Measurements from ENCODE around the gene FAM124B.
"Not testable (repeated sequence)": the region's sequence is repeated elsewhere in the genome, so short reads cannot be mapped to it uniquely, and the experiment has no call there.

FAM124B gene

DNA sequence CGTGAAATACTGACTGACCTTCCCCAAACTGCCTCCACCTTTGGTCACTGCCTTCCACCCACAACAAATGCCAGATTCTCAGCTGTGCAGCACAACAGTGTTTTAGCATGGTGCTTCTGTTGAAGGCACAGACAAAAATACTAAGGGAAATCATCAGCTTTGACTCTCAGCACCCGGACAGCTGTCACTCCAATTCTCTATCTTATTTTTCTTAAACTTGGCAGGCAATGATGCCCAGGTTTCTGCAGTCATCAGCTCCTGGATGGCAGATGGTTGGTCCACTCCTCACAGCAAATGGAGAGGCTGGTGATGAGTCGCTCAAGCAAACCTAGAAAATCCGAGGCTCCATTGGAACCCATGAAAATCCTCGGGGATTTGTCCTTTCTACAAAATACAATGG is 2.9 kb upstream of the FAM124B start:
- FAIRE-seq, result no peak

DNA sequence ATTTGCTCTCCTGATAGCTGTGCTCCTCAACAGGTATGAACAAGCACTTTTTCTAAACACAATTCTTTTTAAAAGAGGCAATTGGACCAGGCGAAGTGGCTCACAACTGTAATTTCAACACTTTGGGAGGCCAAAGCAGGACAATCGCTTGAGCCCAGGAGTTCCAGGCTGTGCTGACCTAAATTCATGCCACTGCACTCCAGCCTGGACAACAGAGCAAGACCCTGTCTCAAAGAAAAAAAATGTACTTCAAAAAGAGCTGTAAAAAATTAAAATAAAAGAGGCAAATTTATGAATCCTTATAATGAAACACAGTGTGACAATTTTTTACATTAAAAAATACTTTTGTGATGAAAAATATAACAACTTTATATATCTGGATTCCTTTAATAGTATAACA is 1.8 kb upstream of the FAM124B start:
- FAIRE-seq, result no peak

More for the DNA sequence above, 2.9 kb upstream of the FAM124B start:
- no peak for TF ChIP-seq POLR2A (IDR thresholded peaks at IDR 0.05; ENCODE audit: low read depth, low read length)
- no peak for DNase-seq (ENCODE audit: insufficient read length, low spot score)

DNA sequence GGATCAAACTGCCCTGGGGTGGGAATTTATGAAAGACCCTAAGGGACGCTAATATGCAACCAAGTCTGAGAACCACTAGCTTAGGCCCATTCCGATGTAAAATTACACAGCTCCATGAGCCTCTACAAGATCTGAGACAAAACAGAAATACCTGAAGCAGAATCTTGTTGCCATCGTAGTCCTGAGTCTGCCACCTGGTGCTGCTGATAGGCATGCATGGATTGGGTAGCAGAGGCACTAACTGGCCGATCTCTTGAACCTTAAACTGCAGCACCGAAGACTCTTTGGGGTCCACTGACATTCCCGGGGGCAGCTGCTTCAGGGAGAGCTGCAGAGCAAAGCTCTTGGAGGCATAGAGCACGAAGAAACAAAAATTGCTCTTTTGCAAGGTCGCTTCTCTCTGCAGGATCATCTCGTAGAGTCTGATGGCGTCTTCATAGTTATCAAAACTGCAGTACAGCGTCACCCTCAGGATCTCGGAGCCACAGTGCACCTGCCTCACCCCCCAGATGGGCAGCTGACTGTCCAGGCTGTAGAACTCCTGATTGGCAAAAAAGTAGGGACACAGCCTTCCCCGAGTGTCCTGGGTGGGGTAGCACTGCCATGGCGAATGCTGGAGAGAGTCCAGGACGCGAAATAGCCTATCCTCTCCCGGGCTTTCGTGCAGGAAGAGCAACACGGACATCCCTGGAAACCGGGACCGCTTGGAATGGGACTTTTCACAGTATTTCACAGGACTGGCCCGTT is 848 bp downstream of the FAM124B start:
- DNase-seq (ENCODE audit: insufficient read length, low spot score) (no peak), FAIRE-seq (no peak)
- no peak for TF ChIP-seq POLR2A (IDR thresholded peaks at IDR 0.05; ENCODE audit: low read depth, low read length)

More for the DNA sequence above, 1.8 kb upstream of the FAM124B start:
- DNase-seq (ENCODE audit: insufficient read length, low spot score), result no peak
- no peak for TF ChIP-seq POLR2A (IDR thresholded peaks at IDR 0.05; ENCODE audit: low read depth, low read length)

DNA sequence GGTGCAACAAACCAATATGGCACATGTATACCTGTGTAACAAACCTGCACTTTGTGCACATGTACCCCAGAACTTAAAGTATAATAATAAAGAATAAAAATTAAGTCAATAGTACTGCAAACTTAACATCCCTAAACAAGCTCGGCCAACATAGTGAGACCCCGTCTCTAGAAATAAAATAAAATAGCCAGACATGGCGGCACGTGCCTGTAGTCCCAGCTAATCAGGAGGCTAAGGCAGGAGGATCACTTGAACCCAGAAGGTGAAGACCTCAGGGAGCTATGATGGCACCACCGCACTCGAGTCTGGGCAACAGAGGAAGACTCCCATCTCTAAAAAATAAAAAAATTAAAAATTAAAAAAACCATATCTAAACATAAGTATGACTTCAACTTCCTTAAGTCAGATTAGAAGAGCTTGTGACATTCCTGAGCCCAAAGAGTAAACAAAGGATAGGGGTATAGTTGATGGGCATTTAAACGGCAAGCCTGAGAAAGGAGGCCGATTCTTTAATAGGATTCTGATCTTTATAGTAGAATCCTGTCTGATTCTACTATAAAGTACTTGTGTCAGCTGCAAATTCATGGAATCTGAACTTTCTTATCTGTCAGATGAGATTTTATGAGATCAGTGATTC is 1.6 kb downstream of the FAM124B start:
- no peak for DNase-seq (ENCODE audit: insufficient read length, low spot score)
- FAIRE-seq, result no peak
- no peak for TF ChIP-seq POLR2A (IDR thresholded peaks at IDR 0.05; ENCODE audit: low read depth, low read length)

DNA sequence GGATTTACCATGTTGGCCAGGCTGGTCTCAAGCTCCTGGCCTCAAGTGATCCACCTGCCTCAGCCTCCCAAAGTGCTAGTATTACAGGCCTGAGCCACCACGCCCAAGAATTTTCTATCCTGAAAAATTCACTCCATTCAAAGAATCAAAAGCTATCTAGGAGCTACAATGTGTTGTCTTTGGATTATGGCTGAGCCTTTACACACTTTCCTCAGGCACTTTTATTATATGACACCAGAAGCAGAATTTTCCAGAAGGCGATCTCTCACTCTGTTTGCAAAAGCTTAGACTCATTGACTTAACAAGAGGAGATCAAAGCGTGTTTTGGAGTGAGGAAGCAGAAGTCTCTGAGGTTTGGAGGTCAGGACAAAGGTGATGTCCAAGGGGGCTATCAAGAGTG is 3.6 kb downstream of the FAM124B start:
- TF ChIP-seq POLR2A (IDR thresholded peaks at IDR 0.05; ENCODE audit: low read depth, low read length), result no peak
- DNase-seq (ENCODE audit: insufficient read length, low spot score) (no peak), FAIRE-seq (no peak)

DNA sequence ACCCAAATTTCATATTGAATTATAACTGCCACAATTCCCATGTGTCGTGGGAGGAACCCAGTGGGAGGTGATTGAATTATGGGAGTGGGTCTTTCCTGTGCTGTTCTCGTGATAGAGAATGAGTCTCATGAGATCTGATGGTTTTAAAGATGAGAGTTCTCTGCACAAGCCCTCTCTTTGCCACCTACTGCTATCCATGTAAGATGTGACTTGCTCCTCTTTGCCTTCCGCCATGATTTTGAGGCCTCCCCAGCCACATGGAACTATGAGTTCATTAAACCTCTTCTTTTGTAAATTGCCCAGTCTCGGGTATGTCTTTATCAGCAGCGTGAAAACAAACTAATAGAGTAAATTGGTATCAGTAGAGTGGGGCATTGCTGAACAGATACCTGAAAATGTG is 4.8 kb downstream of the FAM124B start:
- FAIRE-seq; DNase-seq (ENCODE audit: insufficient read length, low spot score): not testable (repeated sequence)

DNA sequence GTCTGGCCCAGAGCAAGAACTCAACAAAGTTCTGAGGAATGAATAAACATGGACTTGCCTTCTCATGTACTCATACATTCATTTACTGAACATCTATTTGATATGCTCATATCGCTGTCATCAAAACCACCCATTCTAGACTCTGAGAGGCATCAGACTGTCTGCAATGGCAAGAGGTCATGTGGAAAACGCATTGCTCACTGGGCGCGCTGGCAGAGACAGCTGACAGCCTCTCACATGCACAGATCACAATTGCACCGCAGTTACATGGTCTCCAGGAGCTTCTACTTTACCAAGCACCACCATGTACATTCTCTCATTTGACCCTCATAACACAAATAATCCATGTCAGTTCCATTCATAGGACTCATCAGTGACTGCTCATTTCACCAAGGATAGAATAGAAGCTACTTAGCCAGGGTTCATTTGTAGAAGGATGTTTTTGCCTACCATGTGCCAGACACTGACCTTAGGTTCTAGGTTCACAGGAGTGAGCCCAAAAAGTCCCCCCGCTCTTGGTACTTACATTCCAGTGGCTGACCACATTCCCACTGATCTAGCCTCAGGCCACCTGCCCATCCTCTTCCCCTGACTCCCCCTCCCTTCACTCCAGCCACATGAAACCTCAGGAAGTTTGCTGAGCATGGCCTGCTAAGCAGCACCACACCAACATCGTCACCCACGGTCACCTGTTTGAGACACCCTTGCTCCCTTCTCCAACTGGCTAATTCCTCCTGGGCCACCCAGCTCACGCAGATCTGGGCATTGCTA is 6.1 kb downstream of the FAM124B start:
- FAIRE-seq (no peak), DNase-seq (ENCODE audit: insufficient read length, low spot score) (no peak)
- no peak for TF ChIP-seq POLR2A (IDR thresholded peaks at IDR 0.05; ENCODE audit: low read depth, low read length)

DNA sequence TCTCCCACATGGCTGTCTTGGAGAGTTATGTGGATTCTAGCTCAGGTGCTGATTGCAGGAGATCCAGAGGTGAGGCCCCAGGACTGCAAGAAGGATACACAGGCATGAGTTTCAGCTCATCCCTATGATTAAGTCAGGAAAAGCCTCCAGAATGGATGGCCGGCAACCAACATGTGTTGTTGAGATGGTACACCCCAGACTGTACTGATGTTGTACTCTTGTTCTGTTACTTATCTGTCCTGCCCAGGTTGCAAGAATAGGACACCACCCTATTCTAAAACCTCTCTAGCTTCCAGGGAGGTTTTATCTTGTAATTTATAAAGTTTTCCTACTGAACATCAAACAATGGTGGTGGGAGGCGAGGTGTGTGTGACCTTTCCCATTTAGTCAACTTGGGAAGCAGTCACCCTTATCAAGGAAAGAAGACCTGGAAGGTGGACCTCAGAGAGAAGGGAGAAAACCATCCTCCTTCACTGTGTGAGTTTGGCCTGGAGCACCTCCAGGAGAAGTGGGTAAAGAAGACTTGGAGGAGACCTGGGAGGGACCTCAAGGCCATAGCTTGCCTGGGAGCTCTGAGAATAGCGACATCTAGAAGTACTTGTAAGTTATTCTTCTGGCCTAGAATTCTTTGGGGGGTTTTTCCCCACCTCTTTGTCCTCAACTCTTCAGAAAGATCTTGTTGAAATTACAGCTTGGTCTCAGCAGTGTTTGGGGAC is 8.6 kb downstream of the FAM124B start:
- DNase-seq (ENCODE audit: insufficient read length, low spot score) (no peak), FAIRE-seq (no peak)
- TF ChIP-seq POLR2A (IDR thresholded peaks at IDR 0.05; ENCODE audit: low read depth, low read length), result no peak

DNA sequence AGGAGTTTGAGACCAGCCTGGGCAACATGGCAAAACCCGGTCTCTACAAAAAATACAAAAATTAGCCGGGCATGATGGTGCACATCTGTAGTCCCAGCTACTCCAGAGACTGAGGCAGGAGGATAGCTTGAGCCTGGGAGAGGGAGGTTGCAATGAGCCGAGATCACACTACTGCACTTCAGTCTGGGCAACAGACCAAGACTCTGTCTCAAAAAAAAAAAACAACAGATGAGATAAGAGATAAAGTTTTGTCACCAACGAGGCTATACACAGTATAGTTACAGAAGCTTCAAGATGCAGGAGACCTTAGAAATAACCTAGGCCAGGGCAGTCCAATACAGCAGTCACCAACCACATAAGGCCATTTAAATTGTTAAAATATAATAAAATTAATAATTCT is 9.4 kb downstream of the FAM124B start:
- FAIRE-seq (no peak), DNase-seq (ENCODE audit: insufficient read length, low spot score) (no peak)
- no peak for TF ChIP-seq POLR2A (IDR thresholded peaks at IDR 0.05; ENCODE audit: low read depth, low read length)

DNA sequence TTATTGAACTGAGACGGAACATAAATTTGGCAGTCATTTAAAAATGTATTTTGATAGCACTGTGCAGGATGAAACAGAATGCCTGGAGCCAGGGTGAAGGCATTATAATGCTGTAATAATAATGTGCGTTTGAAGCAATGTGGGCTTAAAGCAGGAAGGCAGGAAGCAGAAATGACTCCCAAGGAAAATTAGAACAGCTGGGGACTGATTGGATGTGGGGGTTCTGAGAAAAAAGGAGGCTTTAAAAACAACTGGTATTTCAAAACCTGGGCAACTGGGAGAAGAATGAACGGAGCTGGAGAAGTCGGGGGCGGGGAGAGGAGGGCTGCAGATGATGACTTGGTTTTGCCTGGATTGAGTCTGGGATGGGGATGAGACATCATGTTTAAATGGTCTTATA is 12.6 kb downstream of the FAM124B start:
- FAIRE-seq (no peak), DNase-seq (ENCODE audit: insufficient read length, low spot score) (no peak)
- TF ChIP-seq POLR2A (IDR thresholded peaks at IDR 0.05; ENCODE audit: low read depth, low read length), result no peak

DNA sequence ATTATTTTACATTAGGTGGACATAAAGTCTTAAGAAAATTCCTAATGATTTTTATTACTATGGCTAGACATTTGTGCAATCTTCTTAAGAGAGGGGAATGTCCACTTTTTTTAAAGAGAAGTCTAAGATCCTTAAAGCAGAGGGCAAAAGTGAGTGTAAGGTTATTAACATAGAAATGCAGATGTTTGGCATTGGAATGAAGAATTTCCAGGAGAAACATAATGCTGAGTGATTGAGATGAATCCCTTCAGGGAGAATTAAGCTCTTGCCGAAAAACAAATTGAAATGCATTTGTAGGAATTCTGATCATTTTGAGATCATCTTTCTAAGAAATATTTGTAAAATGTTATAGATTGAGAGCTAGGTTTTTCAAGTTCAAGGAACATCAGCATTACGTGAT is 15.0 kb downstream of the FAM124B start:
- no peak for TF ChIP-seq POLR2A (IDR thresholded peaks at IDR 0.05; ENCODE audit: low read depth, low read length)
- no peak for DNase-seq (ENCODE audit: insufficient read length, low spot score)
- FAIRE-seq, result no peak

DNA sequence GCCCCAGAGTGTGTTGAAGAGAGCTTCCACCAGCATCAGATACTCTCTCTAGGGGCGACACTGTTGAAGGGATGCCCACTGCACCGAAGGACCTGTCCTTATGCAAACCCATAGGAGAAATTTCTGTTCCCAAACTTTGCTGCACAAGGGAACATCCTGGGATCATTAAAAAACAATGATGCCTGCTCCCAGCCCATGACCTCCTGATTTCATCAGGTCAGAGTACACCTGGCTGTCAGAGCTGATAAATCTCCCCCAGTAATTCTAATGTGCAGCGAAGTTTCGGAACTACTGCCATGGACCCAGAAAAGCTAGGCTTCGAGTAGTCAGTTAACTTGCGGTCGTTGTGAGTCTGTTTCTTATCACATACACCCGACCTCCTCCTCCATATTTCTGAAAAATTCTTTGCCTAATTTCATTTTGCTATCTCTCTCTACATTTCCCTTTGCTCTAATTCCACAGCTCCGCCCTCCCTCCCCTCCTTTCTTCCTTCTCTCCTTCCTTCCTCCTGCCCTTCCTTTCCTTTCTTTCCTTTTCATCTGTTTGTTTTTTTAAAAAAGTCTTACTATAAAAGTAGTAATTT is 18.8 kb downstream of the FAM124B start:
- no peak for DNase-seq (ENCODE audit: insufficient read length, low spot score)
- no peak for TF ChIP-seq POLR2A (IDR thresholded peaks at IDR 0.05; ENCODE audit: low read depth, low read length)
- no peak for FAIRE-seq

DNA sequence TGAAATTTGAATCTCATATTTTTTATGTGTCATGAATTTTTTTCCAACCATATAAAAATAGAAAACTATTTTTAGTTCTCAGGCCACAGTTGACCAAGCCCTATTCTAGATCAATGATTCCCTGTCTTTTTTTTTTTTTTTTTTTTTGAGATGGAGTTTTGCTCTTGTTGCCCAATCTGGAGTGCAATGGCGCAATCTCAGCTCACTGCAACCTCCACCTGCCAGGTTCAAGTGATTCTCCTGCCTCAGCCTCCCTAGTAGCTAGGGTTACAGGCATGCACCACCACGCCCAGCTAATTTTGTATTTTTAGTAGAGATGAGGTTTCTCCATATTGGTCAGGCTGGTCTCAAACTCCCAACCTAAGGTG is 19.6 kb downstream of the FAM124B start:
- not testable (repeated sequence) for FAIRE-seq; DNase-seq (ENCODE audit: insufficient read length, low spot score)
